Ascending aorta (tissue), 2 donors: ENCODE measurements around the gene TALDO1. TPM values are rescaled to one million over a fixed set of nuclear protein-coding genes. Genes with fewer than 3 reads are reported as not detected.

Experiments
- DNase-seq, 2 donors: peaks; one replicate each; pipeline ENCODE4 v3.0.0-alpha.2; 2019; ENCODE audit warnings: low spot score in 2 of 2
- H3K27ac ChIP-seq, 2 donors: fragments of 200-600 bp; sonication (generic); one replicate each; pipeline ENCODE4 v1.5.1; 2016 to 2017; ENCODE audit warnings: mild to moderate bottlenecking in 1 of 2
- H3K27me3 ChIP-seq: fragments of 200-600 bp; sonication (generic); one replicate; pipeline ENCODE4 v1.5.1; 2017
- H3K36me3 ChIP-seq, 2 donors: fragments of 200-600 bp; sonication (generic); one replicate each; pipeline ENCODE4 v1.5.1; 2016
- H3K4me1 ChIP-seq, 2 donors: fragments of 200-600 bp; sonication (generic); one replicate each; pipeline ENCODE4 v1.5.1; 2016 to 2017; ENCODE audit warnings: mild to moderate bottlenecking in 1 of 2
- H3K4me3 ChIP-seq, 2 donors: fragments of 200-600 bp; sonication (generic); one replicate each; pipeline ENCODE4 v1.5.1; 2016 to 2017; ENCODE audit warnings: mild to moderate bottlenecking in 1 of 2
- H3K9me3 ChIP-seq, 2 donors: fragments of 200-600 bp; sonication (generic); one replicate each; pipeline ENCODE4 v1.5.1; 2016
- intact Hi-C: fragments of 100-400 bp; cut with DNase I; formaldehyde crosslinking; loops from one replicate; pipeline ENCODE4 v1.15.1; 2023
- total RNA-seq: library from RNA; depleted of rRNA; stranded (reverse); fragments of >200 nt; gene quantifications from one replicate; pipeline ENCODE4 v1.1.0, GENCODE V29; 2016
- TF ChIP-seq, protein P1 (sequence below), 3 experiments: fragments of 200-600 bp in 2 of 3; fragments of 450-650 bp in 1 of 3; sonication (generic) in 2 of 3; IDR thresholded peaks; one replicate each; pipeline ENCODE4 v1.5.1; 2016 to 2019; ENCODE audit warnings: antibody characterized with exemption in 3 of 3, mild to moderate bottlenecking in 1 of 3, moderate library complexity in 1 of 3

Gene TALDO1
- total RNA-seq, 1 donor from 2014 or later: 245 TPM

DNA sequence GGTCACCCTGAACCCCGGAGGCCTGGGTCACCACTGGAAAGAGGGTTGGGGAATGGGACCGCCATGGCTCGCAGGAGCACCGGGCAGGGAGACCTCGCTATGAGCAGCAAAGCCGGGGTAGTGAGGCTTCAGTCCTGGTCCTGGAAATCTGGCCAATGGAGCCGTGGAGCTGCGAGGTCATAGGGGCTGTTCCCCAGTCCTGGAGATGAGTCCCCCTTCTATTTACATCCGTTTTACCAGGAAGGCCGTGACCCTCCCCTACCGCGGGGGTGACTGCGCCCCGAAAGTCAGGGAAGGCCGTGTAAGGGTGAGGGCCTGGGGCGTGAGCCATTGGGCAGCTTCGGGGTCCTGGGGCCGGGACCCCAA lies 57.3 kb downstream of the TALDO1 start:
- Histone ChIP-seq H3K27ac (peak overlapping the region; percentile 94 to 95), H3K4me1 (peaks cover 18 to 22% of the 10 kb centered on the region in 2 donors), H3K4me3 (peak overlapping the region; percentile 57 to 72), H3K9me3 (no peaks in the 10 kb centered on the region), H3K27me3 (no peaks in the 10 kb centered on the region), H3K36me3 (peaks cover 13 to 21% of the 10 kb centered on the region in 2 donors)
- TF ChIP-seq, protein P1, sequence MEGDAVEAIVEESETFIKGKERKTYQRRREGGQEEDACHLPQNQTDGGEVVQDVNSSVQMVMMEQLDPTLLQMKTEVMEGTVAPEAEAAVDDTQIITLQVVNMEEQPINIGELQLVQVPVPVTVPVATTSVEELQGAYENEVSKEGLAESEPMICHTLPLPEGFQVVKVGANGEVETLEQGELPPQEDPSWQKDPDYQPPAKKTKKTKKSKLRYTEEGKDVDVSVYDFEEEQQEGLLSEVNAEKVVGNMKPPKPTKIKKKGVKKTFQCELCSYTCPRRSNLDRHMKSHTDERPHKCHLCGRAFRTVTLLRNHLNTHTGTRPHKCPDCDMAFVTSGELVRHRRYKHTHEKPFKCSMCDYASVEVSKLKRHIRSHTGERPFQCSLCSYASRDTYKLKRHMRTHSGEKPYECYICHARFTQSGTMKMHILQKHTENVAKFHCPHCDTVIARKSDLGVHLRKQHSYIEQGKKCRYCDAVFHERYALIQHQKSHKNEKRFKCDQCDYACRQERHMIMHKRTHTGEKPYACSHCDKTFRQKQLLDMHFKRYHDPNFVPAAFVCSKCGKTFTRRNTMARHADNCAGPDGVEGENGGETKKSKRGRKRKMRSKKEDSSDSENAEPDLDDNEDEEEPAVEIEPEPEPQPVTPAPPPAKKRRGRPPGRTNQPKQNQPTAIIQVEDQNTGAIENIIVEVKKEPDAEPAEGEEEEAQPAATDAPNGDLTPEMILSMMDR (IDR thresholded peaks at IDR 0.05): no peak
- intact Hi-C loops: no loop called here
- no peak for DNase-seq

DNA sequence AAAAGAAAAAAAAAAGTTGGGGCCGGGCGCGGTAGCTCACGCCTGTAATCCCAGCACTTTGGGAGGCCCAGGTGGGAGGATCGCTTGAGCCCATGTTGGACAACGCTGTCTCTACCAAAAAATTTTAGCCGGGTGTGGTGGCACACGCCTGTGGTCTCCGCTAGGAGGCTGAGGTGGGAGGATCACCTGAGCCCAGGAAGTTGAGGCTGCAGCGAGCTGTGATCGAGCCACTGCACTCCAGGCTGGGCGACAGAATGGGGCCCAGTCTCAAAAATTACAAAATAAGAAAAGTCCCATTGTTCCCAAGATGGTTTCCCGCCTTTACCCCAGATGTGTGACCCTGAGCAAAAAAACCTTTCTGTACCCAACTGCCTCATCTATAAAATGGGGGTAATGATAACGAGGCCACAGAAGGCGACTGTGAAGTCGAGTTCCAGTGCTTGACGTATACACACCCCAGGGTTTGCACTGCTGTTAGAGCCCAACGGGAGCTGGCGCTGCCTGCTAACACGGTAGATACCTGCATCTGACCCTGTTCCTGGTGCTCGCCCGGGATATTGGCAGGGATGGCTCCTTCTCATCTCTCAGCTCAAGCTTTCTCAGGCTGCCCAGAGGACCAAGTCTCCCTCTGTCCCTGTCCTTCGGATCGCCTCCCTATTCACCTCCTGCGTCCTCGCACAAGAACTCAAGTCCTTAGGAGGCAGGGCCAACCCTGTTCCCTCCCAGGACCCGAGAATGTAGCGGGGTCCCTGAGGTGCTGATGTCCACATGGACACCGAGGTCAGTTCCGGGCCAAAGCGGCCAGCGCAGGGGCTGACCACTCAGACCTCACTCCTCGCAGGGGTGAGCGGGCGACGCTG lies 61.4 kb downstream of the TALDO1 start:
- DNase-seq: peak in 1 of 2 donors; percentile 93
- H3K9me3 ChIP-seq: no peaks in the 10 kb centered on the region

DNA sequence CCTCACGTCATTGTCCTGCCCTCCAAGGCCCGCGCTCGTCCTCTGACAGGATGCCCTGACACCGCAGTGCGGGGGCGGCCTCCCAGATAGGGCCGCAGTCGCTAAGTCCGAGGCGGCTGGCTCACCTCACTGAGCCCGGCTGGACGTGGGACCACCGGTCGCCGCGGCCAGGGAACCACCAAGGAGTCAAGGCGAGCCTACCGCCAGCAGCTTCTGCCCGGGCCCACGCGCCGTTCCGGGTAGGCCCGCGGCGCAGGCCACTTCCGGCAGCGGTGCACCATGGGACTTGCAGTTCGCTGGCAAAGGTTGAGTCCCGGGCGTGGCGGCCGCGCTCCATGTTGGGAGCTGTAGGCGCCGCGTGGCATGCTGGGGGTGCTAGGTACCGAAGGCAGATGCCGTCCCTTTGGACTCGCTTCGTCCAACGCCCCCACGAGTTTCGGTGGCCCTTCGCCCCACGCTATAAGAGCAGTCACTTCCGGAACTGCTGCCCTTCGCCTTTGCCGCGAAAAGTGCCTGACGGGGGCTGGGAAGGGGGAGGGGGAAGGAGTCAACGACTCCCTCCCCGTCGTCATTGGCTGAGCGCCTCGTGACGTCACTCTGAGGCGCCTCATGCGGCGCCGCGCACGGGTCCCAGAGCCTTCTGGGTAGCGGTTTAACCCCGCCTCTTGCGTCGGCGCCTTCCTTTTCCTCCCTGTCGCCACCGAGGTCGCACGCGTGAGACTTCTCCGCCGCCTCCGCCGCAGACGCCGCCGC lies 62.2 kb downstream of the TALDO1 start, which contains the start of gene RPLP2:
TSS of gene RPLP2 (plus strand) at position 681 of the 753 bp plus-strand sequence. CDS start 268 bp downstream, outside the sequence.
- Histone ChIP-seq H3K36me3 (peaks cover 25 to 28% of the 10 kb centered on the region in 2 donors), H3K4me3 (peak within 1 kb of the TSS; percentile 73 to 97), H3K9me3 (no peaks in the 10 kb centered on the region), H3K4me1 (peaks cover 9 to 34% of the 10 kb centered on the region in 2 donors), H3K27me3 (no peaks in the 10 kb centered on the region), H3K27ac (peak within 1 kb of the TSS; percentile 93 to 98)
- TF ChIP-seq, protein P1 (IDR thresholded peaks at IDR 0.05): no peak
- DNase-seq: peak; percentile 88 to 99
- intact Hi-C loops: loop anchor here (1.0 kb wide), 3 partner anchors 10 to 32 kb away; partner anchors contain the start of gene GATD1

More for the DNA sequence above, 61.4 kb downstream of the TALDO1 start:
- intact Hi-C loops: loop anchor here (1.0 kb wide), 3 partner anchors 11 to 31 kb away; partner anchors contain the start of gene GATD1
- TF ChIP-seq, protein P1 (IDR thresholded peaks at IDR 0.05): no peak
- H3K36me3 ChIP-seq: peaks cover 22 to 24% of the 10 kb centered on the region in 2 donors
- H3K4me3 ChIP-seq: peak overlapping the region; percentile 73 to 97
- no peaks in the 10 kb centered on the region for H3K27me3 ChIP-seq
- peaks cover 17 to 39% of the 10 kb centered on the region in 2 donors for H3K4me1 ChIP-seq
- peak overlapping the region; percentile 93 to 98 for H3K27ac ChIP-seq

DNA sequence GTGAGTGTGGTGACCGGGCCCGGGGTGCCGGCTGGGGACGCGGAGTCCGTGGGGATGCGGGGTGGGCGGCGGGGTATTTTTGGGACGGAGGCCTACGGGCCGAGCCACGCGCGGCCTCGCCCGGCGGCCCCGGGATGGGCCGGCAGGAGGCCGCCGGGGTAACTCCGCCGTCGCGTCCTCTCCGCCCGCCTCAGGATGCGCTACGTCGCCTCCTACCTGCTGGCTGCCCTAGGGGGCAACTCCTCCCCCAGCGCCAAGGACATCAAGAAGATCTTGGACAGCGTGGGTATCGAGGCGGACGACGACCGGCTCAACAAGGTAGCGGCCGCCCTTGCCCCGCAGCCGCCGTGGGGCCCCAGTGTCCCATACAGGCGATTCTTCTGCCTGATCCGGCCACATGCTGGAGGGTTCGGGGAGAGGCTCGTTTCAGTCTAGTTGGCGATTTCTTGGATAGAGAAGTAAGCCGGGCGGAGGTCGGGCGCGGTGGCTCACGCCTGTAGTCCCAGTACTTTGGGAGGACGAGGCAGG lies 62.8 kb downstream of the TALDO1 start:
- Histone ChIP-seq H3K9me3 (no peaks in the 10 kb centered on the region), H3K4me3 (peak overlapping the region; percentile 73 to 97), H3K36me3 (peaks cover 25 to 28% of the 10 kb centered on the region in 2 donors), H3K4me1 (peaks cover 6 to 31% of the 10 kb centered on the region in 2 donors), H3K27ac (peak overlapping the region; percentile 93 to 98), H3K27me3 (no peaks in the 10 kb centered on the region)
- TF ChIP-seq, protein P1 (IDR thresholded peaks at IDR 0.05): no peak
- intact Hi-C loops: no loop called here
- no peak for DNase-seq

DNA sequence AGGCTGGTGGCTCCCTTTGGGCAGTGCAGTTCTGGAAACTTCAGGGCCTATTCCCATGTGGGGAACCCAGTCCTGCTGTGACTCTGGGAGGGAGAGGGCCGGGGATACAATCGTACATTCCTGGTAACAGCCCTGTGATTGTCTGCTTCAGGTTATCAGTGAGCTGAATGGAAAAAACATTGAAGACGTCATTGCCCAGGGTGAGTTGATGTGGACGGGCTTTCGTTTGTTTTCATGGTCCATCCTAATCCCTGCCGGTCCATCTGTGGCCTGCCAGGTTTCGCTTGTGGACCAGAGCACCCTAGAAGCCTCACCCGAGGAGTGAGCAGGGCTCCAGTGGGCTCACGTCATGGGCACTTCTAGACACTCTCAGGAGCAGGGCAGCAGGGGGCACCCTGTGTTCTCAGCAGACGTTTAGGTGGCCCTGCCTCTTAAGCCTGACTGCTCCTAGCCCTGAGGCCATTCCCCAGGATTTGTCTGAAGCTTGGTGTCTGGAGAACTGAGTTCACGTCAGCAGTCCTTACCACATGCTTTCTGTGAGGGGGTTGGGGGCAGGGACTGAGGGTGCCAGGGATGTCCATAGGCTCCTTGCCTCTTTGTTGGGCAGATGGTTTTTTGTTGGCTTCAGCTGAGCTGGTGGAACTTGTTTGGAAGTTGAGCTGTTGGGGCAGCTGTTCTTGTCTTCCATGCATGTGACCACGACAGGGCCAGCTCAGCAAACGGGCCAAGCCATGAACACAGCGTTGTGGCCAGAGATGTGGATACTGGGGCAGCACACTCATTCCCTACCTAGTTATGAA lies 64.4 kb downstream of the TALDO1 start:
- Histone ChIP-seq H3K4me1 (peaks cover 6 to 25% of the 10 kb centered on the region in 2 donors), H3K27ac (no peak overlapping the region), H3K27me3 (no peaks in the 10 kb centered on the region), H3K9me3 (no peaks in the 10 kb centered on the region), H3K36me3 (peaks cover 25 to 28% of the 10 kb centered on the region in 2 donors), H3K4me3 (no peak overlapping the region)
- DNase-seq: no peak
- intact Hi-C loops: no loop called here
- TF ChIP-seq, protein P1 (IDR thresholded peaks at IDR 0.05): no peak
